Activated CD4-positive, alpha-beta T cell treated with anti-CD3 and anti-CD28 coated beads, Interleukin-2, amount 50 U/mL, for 4 hours (primary cell): Measurements from ENCODE around the gene PRSS57.
A peak's percentile ranks its signal among the peaks of the same experiment; 100 is the strongest.
"Not testable (repeated sequence)": the region's sequence is repeated elsewhere in the genome, so short reads cannot be mapped to it uniquely, and the experiment has no call there.

Source experiments
- DNase-seq, 2 experiments: peaks; one replicate each; pipeline ENCODE4 v3.0.0-alpha.2; 2020

PRSS57 gene

DNA sequence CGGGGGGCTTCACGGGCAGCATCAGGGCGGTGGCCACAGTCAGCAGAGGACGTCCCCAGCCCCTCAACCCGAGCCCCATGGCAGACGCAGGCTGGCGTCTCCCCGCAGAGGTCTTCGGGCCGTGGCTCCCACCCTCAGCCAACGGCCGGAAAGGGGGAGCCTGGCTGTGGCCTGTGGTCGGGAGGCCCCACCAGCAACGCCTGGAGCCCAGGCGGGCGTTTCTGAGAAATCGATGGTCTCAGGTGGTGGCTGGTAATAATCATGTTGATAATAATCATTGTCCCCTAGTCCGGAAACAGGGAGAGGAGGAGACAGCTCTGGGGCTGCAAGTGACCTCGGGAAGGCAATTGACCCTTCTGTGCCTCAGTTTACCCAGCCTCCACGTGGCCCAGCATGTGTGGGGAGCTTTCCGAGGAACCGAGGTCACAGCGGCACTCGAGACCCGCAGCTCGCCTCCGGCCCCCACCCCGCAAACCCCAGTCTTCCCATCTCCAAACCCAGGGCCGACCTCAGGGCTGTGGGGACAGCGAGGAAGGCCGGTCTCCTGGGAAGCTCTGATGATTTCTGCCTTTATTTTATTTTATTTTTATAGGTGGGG lies at the start of gene PRSS57:
Gene PRSS57 (minus strand): TSS at position 101 of the 598 bp plus-strand sequence. CDS start 22 bp downstream, at position 79.
- DNase-seq, result no peak

DNA sequence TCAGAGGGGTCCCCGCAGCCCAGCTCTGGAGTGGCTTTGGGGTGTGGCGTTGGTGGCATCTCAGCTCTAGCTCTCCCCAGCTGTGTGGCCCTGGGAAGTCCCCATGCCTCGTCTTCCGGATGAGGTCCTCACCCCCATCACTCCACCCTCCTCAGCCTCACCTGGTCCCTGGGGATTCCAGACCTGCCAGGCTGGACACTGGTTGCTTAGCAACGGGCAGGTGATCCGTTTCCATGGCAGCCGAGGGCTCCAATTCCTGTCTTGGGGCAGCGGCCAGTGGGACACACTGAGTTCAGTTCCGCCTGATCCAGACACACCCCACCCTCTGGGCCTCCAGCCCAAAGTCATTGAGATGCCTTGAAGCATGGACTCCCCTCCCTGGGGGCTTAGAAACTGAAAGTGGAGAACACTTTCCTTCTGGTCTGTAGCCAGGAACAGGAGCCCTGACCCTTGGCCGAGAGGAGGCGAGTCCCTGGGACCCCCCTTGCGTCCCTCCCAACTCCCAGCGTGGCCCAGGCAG lies 48.0 kb upstream of the PRSS57 start:
- no peak for DNase-seq

GRCh38 chr19:742540-743075 lies 47.4 kb upstream of the PRSS57 start:
- no peak for DNase-seq

DNA sequence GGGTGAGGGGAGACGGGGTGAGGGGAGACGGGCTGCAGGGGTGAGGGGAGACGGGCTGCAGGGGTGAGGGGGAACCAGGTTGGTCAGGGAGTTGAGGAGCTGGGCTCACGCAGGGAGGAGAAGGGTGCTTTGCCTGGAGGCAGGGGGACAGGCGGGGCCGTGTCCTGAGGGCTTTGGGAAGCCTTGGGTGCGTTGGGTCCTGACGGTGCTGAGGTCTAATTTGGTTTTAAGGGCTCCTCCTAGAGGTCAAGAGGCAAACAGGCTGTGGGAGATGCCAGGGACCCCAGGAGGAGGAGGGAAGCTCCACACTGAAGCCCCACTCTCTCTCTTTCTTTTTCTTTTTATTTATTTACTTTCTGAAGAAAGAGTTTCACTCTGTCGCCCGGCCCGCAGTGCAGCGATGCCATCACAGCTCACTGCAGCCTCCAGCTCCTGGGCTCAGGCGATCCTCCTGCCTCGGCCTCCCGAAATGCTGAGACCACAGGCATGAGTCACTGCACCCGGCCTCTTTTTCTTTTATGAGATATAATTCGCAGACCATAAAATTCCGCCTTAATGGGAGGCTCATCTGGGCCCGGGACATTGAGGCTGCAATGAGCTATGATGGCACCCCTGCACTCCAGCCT lies 46.4 kb upstream of the PRSS57 start:
- no peak for DNase-seq

DNA sequence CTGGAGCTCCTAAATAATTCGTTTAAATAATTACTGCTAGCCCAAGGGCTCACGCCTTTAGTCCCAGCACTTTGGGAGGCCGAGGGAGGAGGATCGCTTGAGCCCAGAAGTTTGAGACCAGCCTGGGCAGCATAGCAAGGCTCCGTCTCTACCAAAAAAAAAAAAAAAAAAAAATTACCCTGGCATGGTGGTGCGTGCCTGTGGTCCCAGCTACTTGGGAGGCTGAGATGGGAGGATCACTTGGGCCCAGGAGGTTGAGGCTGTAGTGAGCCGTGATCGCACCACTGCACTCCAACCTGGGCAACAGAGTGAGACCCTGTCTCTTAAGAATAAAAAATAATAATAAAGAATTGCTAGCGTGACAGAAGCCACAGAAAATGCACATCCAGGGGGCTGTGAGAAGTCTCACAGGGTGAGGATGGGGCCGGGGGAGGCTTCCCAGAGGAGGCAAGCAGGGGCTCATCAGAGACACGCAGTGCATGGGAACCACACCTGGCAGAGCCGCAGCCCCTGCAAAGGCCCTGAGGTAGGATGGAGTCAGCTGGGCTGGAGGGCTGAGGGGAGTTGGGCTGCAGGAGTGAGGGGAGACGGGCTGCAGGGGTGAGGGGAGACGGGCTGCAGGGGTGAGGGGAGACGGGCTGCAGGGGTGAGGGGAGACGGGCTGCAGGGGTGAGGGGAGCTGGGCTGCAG lies 45.7 kb upstream of the PRSS57 start:
- not testable (repeated sequence) for DNase-seq

DNA sequence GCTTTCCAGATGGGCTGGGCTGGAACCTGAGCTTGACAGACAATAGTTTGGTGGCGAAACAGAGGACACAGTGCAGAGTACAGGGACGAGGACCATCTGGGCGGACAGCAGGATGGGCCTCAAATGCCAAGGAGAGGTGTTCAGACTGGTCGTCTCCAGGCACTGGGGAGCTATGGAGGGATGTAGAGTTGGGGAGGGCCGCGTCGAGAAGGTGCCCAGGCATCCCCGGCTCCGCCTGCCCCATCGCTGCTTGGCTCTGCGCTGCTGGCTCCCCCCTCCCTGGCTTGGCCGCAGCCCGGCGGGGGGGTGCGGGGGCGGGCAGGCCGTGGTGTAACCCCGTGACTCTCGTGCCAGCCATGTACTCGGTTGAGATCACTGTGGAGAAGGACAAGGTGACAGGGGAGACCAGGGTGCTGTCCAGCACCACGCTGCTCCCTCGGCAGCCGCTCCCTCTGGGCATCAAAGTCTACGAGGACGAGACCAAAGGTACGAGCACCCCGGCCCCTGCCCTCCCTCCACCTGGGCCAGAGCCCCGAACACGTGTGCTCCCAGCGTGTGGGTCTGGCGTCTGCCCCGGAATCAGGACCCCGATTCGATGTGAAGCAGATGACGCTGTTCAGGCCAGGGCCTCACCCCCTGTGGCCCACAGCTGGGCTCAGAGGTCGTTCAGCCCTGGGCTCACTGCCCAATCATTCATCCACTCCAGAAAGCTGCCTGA lies 44.9 kb upstream of the PRSS57 start:
- no peak for DNase-seq

DNA sequence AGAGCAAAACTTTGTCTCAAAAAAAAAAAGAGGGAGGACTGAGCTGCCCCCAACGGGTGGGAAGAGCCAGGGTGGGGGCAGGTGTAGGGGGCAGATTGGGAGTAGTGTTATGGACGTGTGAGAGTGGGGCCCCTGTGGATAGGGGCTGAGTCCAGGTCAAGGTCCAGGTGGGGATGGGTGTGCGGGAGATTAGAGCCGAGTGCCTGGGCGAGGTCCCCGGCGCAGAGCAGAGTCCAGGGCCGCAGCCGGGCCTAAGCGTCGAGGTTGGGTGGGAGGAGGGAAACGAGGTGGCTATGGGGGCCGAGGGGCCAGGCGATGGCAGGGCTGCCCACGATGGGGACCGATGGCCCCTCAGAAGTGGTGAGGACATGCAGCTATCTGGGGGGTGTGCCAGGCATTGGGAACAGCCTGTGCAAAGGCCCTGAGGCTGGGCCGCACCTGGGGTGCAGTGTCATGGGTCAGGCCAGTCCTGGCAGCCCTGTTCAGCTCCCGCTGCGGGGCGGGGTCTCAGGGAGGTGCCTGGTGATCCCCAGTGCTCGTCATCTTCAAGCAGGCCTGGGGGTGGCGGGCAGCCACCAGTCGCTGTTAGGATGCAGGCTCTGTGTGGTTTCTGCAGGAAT lies 43.4 kb upstream of the PRSS57 start:
- DNase-seq, result no peak

DNA sequence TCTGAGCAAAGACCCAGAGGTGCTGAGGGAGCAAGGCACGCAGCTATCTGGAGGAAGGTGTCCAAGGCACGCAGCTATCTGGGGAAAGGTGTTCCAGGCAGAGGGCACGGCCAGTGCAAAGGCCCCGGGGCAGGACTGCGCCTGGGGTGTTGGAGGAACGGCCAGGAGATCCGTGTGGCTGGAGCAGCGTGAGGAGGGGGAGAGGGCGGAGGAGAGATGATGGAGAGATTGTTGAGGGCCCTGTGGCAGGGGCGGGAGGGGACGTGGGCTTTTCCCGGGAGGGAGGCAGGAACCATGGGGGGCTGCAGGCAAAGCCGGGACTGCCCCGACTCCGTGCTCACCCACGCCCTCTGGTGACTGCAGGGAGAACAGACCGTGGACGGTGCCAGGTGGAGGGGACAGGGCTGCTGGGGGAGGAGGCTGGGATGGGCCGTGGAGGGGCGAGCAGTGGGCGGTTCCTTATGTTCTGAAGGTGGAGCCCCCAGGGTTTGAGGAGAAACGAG lies 42.4 kb upstream of the PRSS57 start:
- DNase-seq, result peak; percentile 56 to 57

GRCh38 chr19:736125-736524 lies 40.9 kb upstream of the PRSS57 start:
- no peak for DNase-seq

GRCh38 chr19:734716-735115 lies 39.5 kb upstream of the PRSS57 start:
- DNase-seq, result no peak

GRCh38 chr19:732148-733069 lies 37.2 kb upstream of the PRSS57 start:
- no peak for DNase-seq

GRCh38 chr19:731000-731399 lies 35.7 kb upstream of the PRSS57 start:
- DNase-seq, result no peak

GRCh38 chr19:729965-730668 lies 34.9 kb upstream of the PRSS57 start:
- DNase-seq, result no peak

GRCh38 chr19:729564-729963 lies 34.3 kb upstream of the PRSS57 start:
- DNase-seq, result not testable (repeated sequence)

DNA sequence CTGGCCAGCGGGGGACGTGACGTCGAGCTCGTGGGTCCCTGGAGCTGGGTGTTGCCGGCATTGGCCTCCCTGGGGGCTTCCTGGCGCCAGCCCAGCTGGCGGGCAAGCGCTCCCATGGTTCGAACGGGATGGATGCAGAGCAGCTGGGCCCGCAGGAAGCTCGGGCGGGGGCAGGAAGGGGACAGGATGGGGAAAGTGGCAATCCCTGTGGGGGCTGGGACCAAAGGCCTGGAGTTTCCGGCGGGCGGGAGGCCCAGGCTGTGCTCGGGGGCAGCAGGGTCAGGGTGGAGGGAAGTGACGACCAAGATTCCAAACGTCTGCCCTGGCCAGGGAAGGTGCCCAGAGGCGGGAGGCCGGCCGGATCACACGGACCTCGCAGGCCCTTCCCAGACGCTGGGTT lies 32.8 kb upstream of the PRSS57 start:
- no peak for DNase-seq

- DNase-seq, result no peak
Observed at GRCh38 chr19:726993-727956, 32.0 kb upstream of the PRSS57 start.

DNA sequence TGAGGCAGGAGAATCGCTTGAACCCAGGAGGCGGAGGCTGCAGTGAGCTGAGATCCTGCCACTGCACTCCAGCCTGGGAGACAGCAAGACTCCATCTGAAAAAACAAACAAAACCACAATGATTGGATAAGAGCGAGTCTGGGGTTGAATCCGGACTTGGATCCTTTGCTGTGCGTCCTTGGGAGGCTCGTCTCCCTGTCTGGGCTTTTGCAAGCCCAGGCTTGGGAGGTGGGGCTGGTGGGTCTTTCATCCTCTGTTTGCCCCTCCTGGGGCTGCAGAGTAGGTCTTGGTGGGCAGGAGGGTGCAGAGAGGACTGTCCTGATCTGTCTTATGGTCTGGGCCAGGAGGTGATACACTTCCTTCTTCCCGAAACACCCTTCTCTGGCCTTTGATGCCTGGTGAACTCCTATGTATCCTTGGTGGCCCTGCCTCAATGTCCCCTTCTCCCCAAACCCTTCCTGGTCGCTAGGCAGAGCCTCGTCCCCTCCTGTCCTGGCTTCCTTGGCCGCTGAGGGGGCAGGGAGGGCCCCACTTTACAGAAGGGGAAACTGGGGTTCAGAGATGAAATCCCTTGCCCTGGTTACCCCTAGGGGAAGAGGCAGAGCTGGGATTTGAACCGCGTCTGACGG lies 30.3 kb upstream of the PRSS57 start:
- no peak for DNase-seq

GRCh38 chr19:723714-724113 lies 28.5 kb upstream of the PRSS57 start:
- DNase-seq, result no peak

- DNase-seq, result no peak
Observed at GRCh38 chr19:723247-723646, 28.0 kb upstream of the PRSS57 start.
